Activated CD4-positive, alpha-beta memory T cell treated with anti-CD3 and anti-CD28 coated beads for 36 hours (primary cell): ENCODE results near the gene ERC1. TPM values are rescaled to one million over a fixed set of nuclear protein-coding genes. Genes with fewer than 3 reads are reported as not detected.

ENCODE experiments used
- CTCF ChIA-PET: fragments of 350-600 bp; sonication (Branson Sonifier 250); formaldehyde crosslinking; loops from one replicate; lab custom pipeline; 2021; ENCODE audit warnings: antibody characterized with exemption, inconsistent platforms; lab: Charles Lee
- POLR2A ChIA-PET: fragments of 350-600 bp; sonication (Branson Sonifier 250); formaldehyde crosslinking; loops from one replicate; lab custom pipeline; 2021; ENCODE audit warnings: antibody characterized with exemption; lab: Charles Lee
- DNase-seq: peaks from one replicate; pipeline ENCODE4 v3.0.0-alpha.2; 2020
- H3K27ac Mint-ChIP-seq: one replicate; pipeline ENCODE4 v1.8.0; 2021; ENCODE audit warnings: mixed read lengths
- H3K27me3 Mint-ChIP-seq: one replicate; pipeline ENCODE4 v1.8.0; 2021; ENCODE audit warnings: mixed read lengths
- H3K36me3 Mint-ChIP-seq: one replicate; pipeline ENCODE4 v1.8.0; 2021; ENCODE audit warnings: mixed read lengths
- H3K4me1 Mint-ChIP-seq: one replicate; pipeline ENCODE4 v1.8.0; 2021; ENCODE audit warnings: low read depth, mixed read lengths
- H3K4me3 Mint-ChIP-seq: one replicate; pipeline ENCODE4 v1.8.0; 2021; ENCODE audit warnings: mild to moderate bottlenecking, mixed read lengths
- H3K9me3 Mint-ChIP-seq: one replicate; pipeline ENCODE4 v1.8.0; 2021; ENCODE audit warnings: mixed read lengths
- intact Hi-C: fragments of 100-400 bp; cut with micrococcal nuclease; formaldehyde crosslinking; loops from one replicate; pipeline ENCODE4 v1.15.1; 2023
- total RNA-seq, 2 experiments: library from RNA; stranded (reverse); gene quantifications; one replicate each; pipeline ENCODE4 v1.2.3, GENCODE V29; 2021

ERC1 gene
- total RNA-seq, 2 experiments from 2014 or later = 19.1 to 21.8 TPM

DNA sequence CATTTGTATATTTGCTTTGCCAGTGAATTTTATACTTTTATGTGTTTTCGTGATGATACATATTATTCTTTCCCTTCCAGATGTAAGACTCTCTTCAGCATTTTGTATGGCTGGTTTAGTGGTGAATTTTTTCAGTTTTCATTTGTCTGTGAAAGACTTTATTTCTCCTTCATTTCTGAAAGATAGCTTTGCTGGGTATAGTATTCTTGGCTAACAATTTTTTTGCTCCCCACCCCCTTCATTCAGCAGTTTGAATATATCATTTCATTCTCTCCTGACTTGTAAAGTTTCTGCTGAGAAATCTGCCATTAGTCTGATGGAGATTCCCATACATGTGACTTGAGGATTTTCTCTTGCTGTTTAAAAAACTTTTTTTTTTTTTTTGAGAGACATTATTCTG is 72.8 kb downstream of the ERC1 start:
- intact Hi-C loops = no loop called here
- no peak for DNase-seq
- no peak overlapping the region for H3K27ac Mint-ChIP-seq
- peaks cover 49% of the 10 kb centered on the region for H3K36me3 Mint-ChIP-seq
- H3K4me1 Mint-ChIP-seq = no peaks in the 10 kb centered on the region
- H3K27me3 Mint-ChIP-seq = no peaks in the 10 kb centered on the region
- peaks cover 36% of the 10 kb centered on the region for H3K9me3 Mint-ChIP-seq
- H3K4me3 Mint-ChIP-seq = no peak overlapping the region
- ChIA-PET CTCF (no interaction called here), POLR2A (no interaction called here)

DNA sequence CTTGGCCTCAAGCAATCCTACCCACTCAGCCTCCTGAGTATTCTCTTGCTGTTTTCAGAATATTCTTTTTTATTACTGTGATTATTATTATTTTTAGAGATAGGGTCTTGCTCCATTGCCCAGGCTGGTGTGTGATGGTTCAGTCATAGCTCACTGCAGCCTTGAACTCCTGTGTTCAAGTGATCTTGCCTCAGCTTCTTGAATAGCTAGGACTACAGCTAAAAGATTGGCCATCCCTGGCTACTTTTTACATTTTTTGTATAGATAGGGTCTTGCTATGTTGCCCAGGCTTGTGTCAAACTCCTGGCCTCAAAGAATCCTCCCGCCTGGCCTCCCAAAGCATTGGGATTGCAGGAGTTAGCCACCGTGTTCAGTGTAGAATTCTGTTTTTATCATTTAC is 73.3 kb downstream of the ERC1 start:
- POLR2A ChIA-PET = no interaction called here
- no peaks in the 10 kb centered on the region for H3K4me1 Mint-ChIP-seq
- intact Hi-C loops = no loop called here
- peaks cover 45% of the 10 kb centered on the region for H3K36me3 Mint-ChIP-seq
- H3K4me3 Mint-ChIP-seq = no peak overlapping the region
- H3K27ac Mint-ChIP-seq = no peak overlapping the region
- H3K27me3 Mint-ChIP-seq = no peaks in the 10 kb centered on the region
- peaks cover 32% of the 10 kb centered on the region for H3K9me3 Mint-ChIP-seq
- CTCF ChIA-PET = no interaction called here
- no peak for DNase-seq

DNA sequence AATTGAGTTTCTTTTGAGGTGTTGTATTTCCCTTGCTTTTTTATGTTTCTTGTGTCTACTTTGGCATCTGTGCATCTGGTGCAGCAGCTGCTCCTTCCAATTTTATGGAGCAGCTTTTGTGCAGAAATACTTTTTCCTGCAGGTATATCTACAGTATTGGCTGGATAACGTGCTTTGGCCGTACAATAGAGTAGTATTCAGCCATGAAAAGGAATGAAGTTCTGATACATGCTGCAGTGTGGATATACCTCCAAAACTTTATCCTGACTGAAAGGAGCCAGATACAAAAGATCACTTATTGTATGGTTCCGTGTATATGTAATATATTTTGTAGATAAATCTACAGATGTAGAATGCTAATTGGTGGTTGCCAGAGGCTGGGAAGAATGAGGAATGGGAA is 74.6 kb downstream of the ERC1 start:
- no peak overlapping the region for H3K27ac Mint-ChIP-seq
- ChIA-PET CTCF (no interaction called here), POLR2A (no interaction called here)
- peaks cover 22% of the 10 kb centered on the region for H3K9me3 Mint-ChIP-seq
- H3K36me3 Mint-ChIP-seq = peaks cover 36% of the 10 kb centered on the region
- H3K4me3 Mint-ChIP-seq = no peak overlapping the region
- no peaks in the 10 kb centered on the region for H3K27me3 Mint-ChIP-seq
- peaks cover 5% of the 10 kb centered on the region for H3K4me1 Mint-ChIP-seq
- no peak for DNase-seq
- intact Hi-C loops = no loop called here

DNA sequence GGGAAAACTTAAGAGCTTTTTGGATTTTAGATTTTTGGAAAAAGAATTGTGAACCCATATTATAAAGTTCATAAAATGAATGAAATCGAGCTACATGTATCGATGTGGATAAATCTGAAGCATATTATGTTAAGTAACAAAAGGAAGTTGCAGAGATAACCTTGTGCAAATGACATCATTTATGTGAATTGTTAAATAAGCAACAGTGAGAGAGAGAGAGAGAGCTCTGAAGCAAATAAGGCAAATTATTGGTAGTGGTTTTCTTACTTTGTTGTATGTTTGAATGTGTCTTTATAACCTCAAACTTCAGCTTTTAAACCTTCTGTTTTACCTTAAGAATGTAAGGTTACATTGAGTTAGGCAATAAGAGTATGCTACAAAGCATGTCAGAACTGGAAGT is 78.8 kb downstream of the ERC1 start:
- intact Hi-C loops = no loop called here
- no peak overlapping the region for H3K4me3 Mint-ChIP-seq
- peaks cover 10% of the 10 kb centered on the region for H3K36me3 Mint-ChIP-seq
- H3K27me3 Mint-ChIP-seq = no peaks in the 10 kb centered on the region
- H3K4me1 Mint-ChIP-seq = peaks cover 16% of the 10 kb centered on the region
- CTCF ChIA-PET = interaction anchor here (0.7 to 0.9 kb wide), 2 partner anchors 23 to 255 kb away, joined by 3 to 4 read pairs; no protein-coding TSS in a partner anchor
- DNase-seq = no peak
- H3K9me3 Mint-ChIP-seq = peaks cover 4% of the 10 kb centered on the region
- no peak overlapping the region for H3K27ac Mint-ChIP-seq
- POLR2A ChIA-PET = no interaction called here

DNA sequence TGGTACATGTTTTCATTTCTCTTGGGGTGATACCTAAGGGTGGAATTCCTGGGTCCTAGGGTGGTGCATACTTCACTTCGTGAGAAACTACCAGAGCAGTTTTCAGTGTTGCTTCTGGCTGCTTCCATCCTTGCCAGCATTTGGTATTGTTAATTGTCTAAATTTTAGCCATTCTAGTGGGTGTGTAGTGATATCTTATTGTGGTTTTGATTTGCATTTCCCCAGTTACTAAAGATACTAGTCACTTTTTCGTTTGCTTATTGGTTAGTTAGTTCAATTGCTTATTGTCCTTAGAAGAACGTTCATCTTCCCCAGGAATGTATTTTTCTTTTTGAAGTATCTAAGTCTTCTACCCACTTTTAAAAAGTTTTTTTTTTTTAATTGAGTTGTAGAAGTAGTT is 80.2 kb downstream of the ERC1 start:
- ChIA-PET POLR2A (no interaction called here), CTCF (no interaction called here)
- Mint-ChIP-seq H3K36me3 (peaks cover 2% of the 10 kb centered on the region), H3K27ac (no peak overlapping the region), H3K27me3 (no peaks in the 10 kb centered on the region), H3K4me3 (no peak overlapping the region), H3K9me3 (no peaks in the 10 kb centered on the region), H3K4me1 (peaks cover 16% of the 10 kb centered on the region)
- intact Hi-C loops = no loop called here
- DNase-seq = no peak

DNA sequence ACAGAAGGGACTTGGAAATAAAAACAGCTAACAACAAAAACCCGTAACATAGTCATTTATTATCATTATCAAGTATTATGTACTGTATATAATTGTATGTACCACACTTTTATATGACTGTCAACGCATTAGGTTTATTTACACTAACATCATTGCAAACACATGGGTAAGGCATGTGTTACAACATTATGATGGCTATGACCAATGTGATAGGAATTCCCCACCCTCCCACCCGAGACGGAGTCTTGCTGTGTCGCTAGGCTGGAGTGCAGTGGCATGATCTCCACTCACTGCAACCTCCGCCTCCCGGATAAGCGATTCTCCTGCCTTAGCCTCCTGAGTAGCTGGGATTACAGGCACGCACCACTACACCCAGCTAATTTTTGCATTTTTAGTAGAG is 82.6 kb downstream of the ERC1 start:
- H3K9me3 Mint-ChIP-seq = peaks cover 2% of the 10 kb centered on the region
- H3K27ac Mint-ChIP-seq = no peak overlapping the region
- ChIA-PET POLR2A (no interaction called here), CTCF (interaction anchor here (1.7 kb wide), 1 partner anchor 44 kb away, joined by 4 read pairs; no protein-coding TSS in a partner anchor)
- no peak for DNase-seq
- peaks cover 2% of the 10 kb centered on the region for H3K36me3 Mint-ChIP-seq
- H3K27me3 Mint-ChIP-seq = no peaks in the 10 kb centered on the region
- H3K4me3 Mint-ChIP-seq = no peak overlapping the region
- H3K4me1 Mint-ChIP-seq = peaks cover 16% of the 10 kb centered on the region
- intact Hi-C loops = no loop called here

DNA sequence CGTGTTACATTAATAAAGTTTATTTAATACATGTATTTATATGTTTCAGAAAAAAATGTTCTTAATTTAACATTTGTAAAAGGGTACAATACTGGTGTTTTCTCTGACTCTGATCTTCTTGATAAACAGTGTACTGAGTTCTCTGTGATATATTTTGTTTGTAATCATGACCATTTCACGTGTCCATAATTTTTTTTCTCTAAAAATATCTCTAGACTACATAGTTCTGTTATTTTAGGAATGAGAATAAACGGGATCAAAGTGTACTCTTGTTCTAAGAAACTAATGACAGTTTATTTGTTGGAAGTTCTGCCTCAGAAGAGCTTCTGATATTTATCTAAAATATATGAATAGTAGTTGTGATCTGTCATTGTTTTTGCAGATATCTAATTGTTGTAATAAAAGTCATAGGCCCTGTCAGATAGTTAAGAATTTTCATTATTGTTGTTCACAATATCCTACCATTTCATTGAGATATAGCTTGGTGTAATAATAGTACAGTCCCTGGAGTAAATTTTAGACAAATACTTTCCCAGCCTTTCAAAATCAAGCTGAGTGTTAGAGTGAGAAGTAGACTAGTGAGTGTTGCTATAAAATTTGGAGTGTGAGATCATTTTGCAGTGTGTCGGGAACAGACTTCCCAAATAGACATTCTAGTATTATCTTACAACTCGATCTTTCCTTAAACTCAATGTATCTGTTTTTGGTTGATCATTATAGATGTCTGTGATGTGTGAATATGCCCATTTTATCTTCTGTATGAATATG is 86.2 kb downstream of the ERC1 start:
- CTCF ChIA-PET = interaction anchor here (0.5 to 1.5 kb wide), 2 partner anchors 10 to 41 kb away, joined by 3 to 7 read pairs; no protein-coding TSS in a partner anchor

DNA sequence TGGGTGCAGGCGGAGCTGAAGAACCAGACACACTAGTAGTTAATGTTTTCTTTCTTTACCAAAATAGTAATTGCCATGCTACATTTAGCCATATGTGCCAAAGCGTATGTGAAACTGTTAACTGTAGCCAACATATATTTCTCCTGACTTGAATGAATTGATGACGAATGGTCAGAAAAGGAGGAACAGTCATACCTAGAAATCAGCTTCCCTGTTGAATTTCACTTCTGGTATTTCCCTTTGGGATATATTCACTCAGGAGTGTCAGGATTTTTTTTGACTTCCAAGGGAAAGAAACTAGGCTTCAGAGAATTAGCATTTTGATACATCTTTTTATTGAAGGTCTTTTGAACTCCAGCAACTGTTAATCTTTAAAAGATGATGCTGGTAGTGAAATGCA is 87.0 kb downstream of the ERC1 start:
- intact Hi-C loops = no loop called here
- CTCF ChIA-PET = interaction anchor here (0.6 to 1.5 kb wide), 3 partner anchors 40 to 506 kb away, joined by 3 to 7 read pairs (median 7); no protein-coding TSS in a partner anchor
- POLR2A ChIA-PET = no interaction called here
- Mint-ChIP-seq H3K36me3 (peaks cover 5% of the 10 kb centered on the region), H3K27ac (no peak overlapping the region), H3K27me3 (no peaks in the 10 kb centered on the region), H3K4me1 (peaks cover 16% of the 10 kb centered on the region), H3K9me3 (peaks cover 4% of the 10 kb centered on the region), H3K4me3 (no peak overlapping the region)
- no peak for DNase-seq

More for the DNA sequence above, 86.2 kb downstream of the ERC1 start:
- no peak overlapping the region for H3K27ac Mint-ChIP-seq
- no peak overlapping the region for H3K4me3 Mint-ChIP-seq
- POLR2A ChIA-PET = no interaction called here
- H3K9me3 Mint-ChIP-seq = peaks cover 4% of the 10 kb centered on the region
- H3K36me3 Mint-ChIP-seq = peaks cover 2% of the 10 kb centered on the region
- intact Hi-C loops = no loop called here
- no peaks in the 10 kb centered on the region for H3K27me3 Mint-ChIP-seq
- DNase-seq = no peak
- H3K4me1 Mint-ChIP-seq = peaks cover 16% of the 10 kb centered on the region

DNA sequence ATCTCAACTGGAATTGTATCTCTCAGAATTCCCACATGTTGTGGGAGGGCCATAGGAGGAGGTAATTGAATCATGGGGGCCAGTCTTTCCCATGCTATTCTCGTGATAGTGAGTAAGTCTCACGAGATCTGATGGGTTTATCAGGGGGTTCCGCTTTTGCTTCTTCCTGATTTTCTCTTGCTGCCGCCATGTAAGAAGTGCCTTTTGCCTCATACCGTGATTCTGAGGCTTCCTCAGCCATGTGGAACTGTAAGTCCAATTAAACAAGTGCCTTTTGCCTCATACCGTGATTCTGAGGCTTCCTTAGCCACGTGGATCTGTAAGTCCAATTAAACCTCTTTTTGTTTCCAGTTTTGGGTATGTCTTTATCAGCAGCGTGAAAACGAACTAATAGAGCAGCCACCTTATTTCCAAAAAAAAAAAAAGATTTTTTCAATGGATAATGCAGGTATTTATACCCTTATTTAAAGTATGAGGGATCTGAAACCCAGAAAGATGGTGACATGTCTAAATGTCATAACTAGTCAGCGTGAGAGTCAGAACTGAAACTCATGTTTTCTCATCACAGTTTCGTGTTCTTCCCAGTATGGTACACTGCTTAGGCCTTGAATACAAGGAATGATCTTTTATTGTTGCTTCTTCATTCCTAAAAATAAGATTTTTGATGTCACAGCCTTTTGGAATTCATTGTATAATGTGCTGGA is 89.6 kb downstream of the ERC1 start:
- Mint-ChIP-seq H3K4me1 (peaks cover 16% of the 10 kb centered on the region), H3K9me3 (peaks cover 4% of the 10 kb centered on the region), H3K36me3 (peaks cover 5% of the 10 kb centered on the region), H3K27me3 (no peaks in the 10 kb centered on the region), H3K27ac (no peak overlapping the region), H3K4me3 (no peak overlapping the region)
- ChIA-PET CTCF (no interaction called here), POLR2A (interaction anchor here (0.7 kb wide), 1 partner anchor 18 kb away, joined by 3 read pairs; no protein-coding TSS in a partner anchor)
- DNase-seq = no peak
- intact Hi-C loops = no loop called here

DNA sequence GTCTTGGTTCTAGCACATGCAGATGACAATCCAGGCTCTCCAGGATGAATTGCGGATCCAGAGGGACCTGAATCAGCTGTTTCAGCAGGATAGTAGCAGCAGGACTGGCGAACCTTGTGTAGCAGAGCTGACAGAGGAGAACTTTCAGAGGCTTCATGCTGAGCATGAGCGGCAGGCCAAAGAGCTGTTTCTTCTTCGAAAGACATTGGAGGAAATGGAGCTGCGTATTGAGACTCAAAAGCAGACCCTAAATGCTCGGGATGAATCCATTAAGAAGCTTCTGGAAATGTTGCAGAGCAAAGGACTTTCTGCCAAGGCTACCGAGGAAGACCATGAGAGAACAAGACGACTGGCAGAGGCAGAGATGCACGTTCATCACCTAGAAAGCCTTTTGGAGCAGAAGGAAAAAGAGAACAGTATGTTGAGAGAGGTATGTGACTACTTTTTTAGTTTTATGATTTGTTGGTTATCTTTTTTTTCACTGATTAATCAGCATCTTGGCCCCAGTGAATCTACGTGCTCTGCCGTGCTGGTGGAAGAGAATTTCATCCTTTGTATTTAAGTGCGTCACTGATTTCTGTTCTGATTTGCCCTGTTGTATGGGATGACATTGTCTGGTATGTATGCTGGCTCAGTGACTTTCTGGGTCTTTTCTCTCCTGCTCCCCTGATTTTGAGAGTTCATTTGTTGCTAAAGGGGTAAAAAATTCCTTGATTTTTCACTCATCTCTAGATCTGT is 92.3 kb downstream of the ERC1 start:
- intact Hi-C loops = no loop called here
- peaks cover 5% of the 10 kb centered on the region for H3K36me3 Mint-ChIP-seq
- peaks cover 16% of the 10 kb centered on the region for H3K4me1 Mint-ChIP-seq
- ChIA-PET CTCF (interaction anchor here (2.5 kb wide), 1 partner anchor 10 kb away, joined by 17 read pairs; no protein-coding TSS in a partner anchor), POLR2A (no interaction called here)
- H3K9me3 Mint-ChIP-seq = peaks cover 4% of the 10 kb centered on the region
- no peak overlapping the region for H3K4me3 Mint-ChIP-seq
- DNase-seq = no peak
- no peak overlapping the region for H3K27ac Mint-ChIP-seq
- no peaks in the 10 kb centered on the region for H3K27me3 Mint-ChIP-seq

DNA sequence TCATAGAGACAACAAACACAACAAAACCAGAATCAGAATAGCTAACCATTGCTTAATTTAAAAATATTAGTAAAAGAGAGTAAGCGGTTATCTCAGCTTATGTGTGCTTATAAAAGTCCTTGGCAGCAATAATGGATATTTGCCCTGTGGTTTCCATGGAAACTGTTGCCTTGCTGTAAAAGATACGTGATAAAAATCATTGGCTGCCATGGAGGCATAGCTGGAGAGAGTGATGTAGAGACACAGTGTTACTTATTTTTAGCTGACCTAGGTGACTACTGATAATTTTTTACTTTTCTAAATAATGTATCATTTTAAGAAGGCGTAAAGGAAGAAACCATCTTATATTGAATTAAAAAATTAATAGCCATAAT is 92.9 kb downstream of the ERC1 start:
- peaks cover 16% of the 10 kb centered on the region for H3K4me1 Mint-ChIP-seq
- H3K4me3 Mint-ChIP-seq = no peak overlapping the region
- H3K27me3 Mint-ChIP-seq = no peaks in the 10 kb centered on the region
- intact Hi-C loops = no loop called here
- H3K9me3 Mint-ChIP-seq = peaks cover 2% of the 10 kb centered on the region
- DNase-seq = no peak
- ChIA-PET CTCF (interaction anchor here (2.5 kb wide), 1 partner anchor 9 kb away, joined by 17 read pairs; no protein-coding TSS in a partner anchor), POLR2A (no interaction called here)
- peaks cover 5% of the 10 kb centered on the region for H3K36me3 Mint-ChIP-seq
- H3K27ac Mint-ChIP-seq = no peak overlapping the region

DNA sequence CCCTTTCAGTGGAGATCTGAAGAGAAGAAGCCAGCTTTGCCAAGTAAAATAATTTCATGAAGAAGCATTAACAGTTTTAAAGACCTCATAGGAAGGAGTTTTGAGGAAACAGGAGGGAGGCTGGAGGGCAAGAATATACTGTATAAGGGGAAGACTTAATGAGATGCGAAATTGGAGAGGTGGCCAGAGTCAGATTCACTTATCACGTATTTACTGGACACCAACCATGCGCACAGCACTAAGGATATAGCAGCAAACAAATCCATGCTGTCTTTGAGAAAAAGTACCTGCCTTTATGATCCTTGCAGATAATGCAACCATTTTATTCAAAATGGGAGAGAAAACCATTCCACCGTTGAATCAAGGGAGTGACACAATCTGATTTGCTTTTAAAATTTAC is 100.3 kb downstream of the ERC1 start:
- CTCF ChIA-PET = no interaction called here
- Mint-ChIP-seq H3K27ac (no peak overlapping the region), H3K9me3 (no peaks in the 10 kb centered on the region), H3K36me3 (no peaks in the 10 kb centered on the region), H3K4me3 (no peak overlapping the region), H3K4me1 (peaks cover 9% of the 10 kb centered on the region), H3K27me3 (no peaks in the 10 kb centered on the region)
- intact Hi-C loops = loop anchor here (5.0 to 10.0 kb wide), 3 partner anchors 94 to 517 kb away; no protein-coding TSS in a partner anchor
- DNase-seq = no peak
- POLR2A ChIA-PET = no interaction called here
